DMS153 (cell line): ENCODE measurements around the gene MPV17.
"Not testable (repeated sequence)": the region's sequence is repeated elsewhere in the genome, so short reads cannot be mapped to it uniquely, and the experiment has no call there.

Experiments used
- DNase-seq: peaks from one replicate; lab custom pipeline; 2025; lab: John Stamatoyannopoulos, UW

The MPV17 gene

GRCh38 chr2:27323596-27324285, 844 bp upstream of the MPV17 start:
- DNase-seq, result no peak

GRCh38 chr2:27322301-27322765, 564 bp downstream of the MPV17 start:
- DNase-seq, result no peak

- DNase-seq, result peak; percentile 20
These were observed 1.8 kb downstream of the MPV17 start for GRCh38 chr2:27320958-27321543.

- not testable (repeated sequence) for DNase-seq
These were observed 3.1 kb downstream of the MPV17 start for GRCh38 chr2:27319839-27320238.

GRCh38 chr2:27316655-27317412, 6.1 kb downstream of the MPV17 start:
- DNase-seq, result peak; percentile 62

- DNase-seq, result no peak
These were observed 7.8 kb downstream of the MPV17 start for GRCh38 chr2:27315122-27315521.

- no peak for DNase-seq
These were observed 8.2 kb downstream of the MPV17 start for GRCh38 chr2:27314709-27315108.

- DNase-seq, result no peak
These were observed 8.8 kb downstream of the MPV17 start for GRCh38 chr2:27313882-27314645.

- DNase-seq, result no peak
These were observed 10.7 kb downstream of the MPV17 start for GRCh38 chr2:27312152-27312551.

- no peak for DNase-seq
These were observed 13.2 kb downstream of the MPV17 start for GRCh38 chr2:27309651-27310050.

GRCh38 chr2:27308359-27308881, 14.5 kb downstream of the MPV17 start, which contains the start of gene UCN:
UCN (minus strand) TSS chr2:27308445; CDS start chr2:27307895, 550 bp downstream.
- DNase-seq, result no peak

GRCh38 chr2:27307545-27308358, 15.1 kb downstream of the MPV17 start:
- DNase-seq, result no peak

GRCh38 chr2:27307287-27307544, 15.7 kb downstream of the MPV17 start:
- no peak for DNase-seq

GRCh38 chr2:27306573-27307286, 16.2 kb downstream of the MPV17 start:
- no peak for DNase-seq

- no peak for DNase-seq
These were observed 16.8 kb downstream of the MPV17 start for GRCh38 chr2:27306136-27306535.

- no peak for DNase-seq
These were observed 17.4 kb downstream of the MPV17 start for GRCh38 chr2:27305516-27305915.

- no peak for DNase-seq
These were observed 18.2 kb downstream of the MPV17 start for GRCh38 chr2:27304488-27305240.

GRCh38 chr2:27303093-27304025, 19.5 kb downstream of the MPV17 start:
- DNase-seq, result peak; percentile 78

GRCh38 chr2:27300606-27301005, 22.3 kb downstream of the MPV17 start:
- not testable (repeated sequence) for DNase-seq
